Measurements from ENCODE around the gene GNG7.
"Not testable (repeated sequence)": the region's sequence is repeated elsewhere in the genome, so short reads cannot be mapped to it uniquely, and the experiment has no call there.

GNG7 gene

GRCh38 chr19:2591537-2592291 lies 110.8 kb downstream of the GNG7 start:
- DNase-seq: no peak

- no peak for DNase-seq
Observed at GRCh38 chr19:2590630-2591399, 111.7 kb downstream of the GNG7 start.

GRCh38 chr19:2589441-2589840 lies 113.1 kb downstream of the GNG7 start:
- DNase-seq: no peak

DNA sequence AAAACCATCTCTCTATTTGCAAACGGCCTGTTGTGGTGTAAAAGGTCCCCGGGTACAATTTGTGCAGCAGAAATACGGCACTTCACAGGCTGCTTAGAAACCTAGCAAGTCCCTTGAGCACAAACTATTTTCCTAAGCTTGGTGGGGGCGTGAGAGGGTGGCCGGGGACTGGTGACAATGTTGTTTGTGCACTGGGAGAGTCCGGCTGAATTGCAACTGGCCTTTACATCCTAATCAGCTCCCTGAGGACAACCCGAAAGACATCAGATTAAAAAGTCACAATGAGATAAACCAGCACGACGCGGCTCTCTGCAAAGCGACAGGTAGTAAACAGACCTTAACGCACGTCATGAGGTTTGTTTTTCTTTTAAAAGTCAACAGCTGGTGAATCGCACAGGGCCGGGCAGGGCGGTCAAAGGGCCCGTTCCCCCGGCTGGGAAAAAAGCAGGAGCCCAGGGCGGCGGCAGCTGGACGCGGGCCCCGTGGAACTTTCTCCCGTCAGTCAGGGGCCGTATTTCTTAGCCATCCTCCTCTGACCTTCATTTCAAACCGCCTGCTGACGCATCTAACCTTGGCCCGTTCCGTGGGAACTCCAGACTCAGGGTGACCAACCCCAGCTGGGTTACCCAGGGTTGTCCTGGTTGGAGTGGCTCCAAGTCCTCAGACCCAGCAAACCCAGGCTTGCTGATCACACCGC lies 114.3 kb downstream of the GNG7 start:
- no peak for DNase-seq

DNA sequence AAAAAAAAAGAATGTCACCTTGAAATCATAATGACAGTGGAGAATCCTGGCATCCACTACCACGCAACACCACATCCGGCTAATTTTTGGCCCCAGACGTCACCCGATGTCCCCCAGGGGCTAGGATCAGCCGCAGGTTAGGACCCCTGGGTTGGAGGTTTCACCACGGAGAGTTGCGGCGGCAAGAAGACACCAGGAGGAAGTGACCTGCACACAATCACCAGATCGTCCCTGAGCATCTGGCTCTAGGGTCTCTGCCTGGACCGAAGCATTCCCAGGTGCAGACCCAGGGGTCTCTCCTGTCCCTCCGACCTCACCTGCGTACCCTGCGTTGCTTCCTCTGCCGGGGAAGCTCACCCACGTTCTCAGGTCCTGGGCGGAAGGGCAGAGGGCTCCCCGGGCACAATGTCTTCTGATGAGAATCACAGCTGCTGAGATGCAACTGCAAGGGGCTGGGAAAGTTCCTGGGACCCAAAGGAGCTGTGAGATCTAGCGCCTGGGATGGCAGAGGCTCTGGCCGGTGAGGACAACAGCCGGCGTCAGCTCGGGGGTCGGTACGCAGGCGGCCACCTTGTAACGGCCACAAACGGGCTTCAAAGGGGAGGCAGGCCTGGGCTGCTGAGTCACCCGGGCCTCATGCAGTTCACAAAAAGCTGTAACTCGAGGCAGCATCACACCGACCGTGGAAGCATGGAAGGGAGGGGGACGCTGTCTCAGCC lies 115.3 kb downstream of the GNG7 start:
- peak; percentile 86 for DNase-seq

DNA sequence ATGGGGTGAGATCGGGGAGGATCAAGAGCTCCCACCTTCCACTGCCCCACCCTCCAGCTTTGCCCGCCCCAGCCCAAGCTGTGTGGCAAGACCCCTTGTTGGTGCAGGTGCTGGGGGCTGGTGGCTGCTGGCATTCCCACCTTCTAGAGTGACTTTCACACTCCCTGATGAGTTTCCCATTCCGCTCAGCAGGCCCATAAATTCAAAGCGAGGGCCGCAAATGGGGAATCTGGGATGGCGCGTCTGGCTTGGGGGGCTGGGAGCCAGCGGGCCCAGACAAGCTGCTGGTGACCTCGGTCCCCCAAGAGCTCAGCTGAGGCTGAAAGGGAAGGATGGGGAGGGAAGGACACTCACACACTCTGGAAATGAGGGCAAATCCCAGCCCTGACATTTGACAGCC lies 116.3 kb downstream of the GNG7 start:
- no peak for DNase-seq

GRCh38 chr19:2584002-2584401 lies 118.5 kb downstream of the GNG7 start:
- DNase-seq: no peak

- DNase-seq: no peak
Observed at GRCh38 chr19:2582984-2583956, 119.2 kb downstream of the GNG7 start.

GRCh38 chr19:2580396-2580795 lies 122.1 kb downstream of the GNG7 start:
- not testable (repeated sequence) for DNase-seq

GRCh38 chr19:2579678-2580280 lies 122.7 kb downstream of the GNG7 start:
- DNase-seq: no peak

DNA sequence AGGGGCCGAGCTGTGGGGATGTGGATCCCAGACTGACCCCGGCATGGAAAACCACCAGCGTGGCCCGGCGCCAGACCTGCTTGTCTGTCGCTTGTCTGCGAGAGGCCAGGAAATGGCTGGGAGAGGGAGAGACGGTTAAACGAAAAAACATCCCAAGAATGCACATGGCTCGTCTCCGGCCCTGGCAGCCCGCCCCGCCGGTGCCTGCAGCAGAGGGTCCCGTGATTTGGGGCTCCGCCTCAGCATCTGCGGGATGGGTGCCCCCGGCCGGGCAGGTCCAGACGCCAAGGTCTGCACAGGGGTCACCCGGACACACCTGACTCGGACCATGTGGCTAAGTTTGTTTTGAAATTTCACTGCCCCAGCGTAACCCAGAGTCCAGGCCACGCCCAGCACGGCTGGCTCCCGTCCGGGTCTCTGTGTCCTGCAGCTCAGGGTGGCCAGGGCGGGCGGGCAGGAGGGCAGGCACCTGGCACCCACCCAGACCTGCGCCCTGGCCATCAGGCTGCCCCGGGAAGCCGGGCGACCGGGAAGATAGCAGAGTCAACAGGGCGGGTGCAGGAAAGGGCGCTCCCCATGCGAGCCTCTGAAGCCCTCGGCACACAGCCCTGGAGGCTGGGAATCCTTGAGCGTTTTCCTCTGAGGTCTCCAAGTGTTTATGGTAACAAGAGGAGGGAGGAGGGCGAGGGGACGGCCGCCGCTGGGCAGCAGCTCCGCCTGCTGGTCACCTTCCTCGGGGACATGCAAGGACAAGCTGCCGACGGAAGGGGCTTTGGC lies 123.4 kb downstream of the GNG7 start:
- peak; percentile 97 for DNase-seq

DNA sequence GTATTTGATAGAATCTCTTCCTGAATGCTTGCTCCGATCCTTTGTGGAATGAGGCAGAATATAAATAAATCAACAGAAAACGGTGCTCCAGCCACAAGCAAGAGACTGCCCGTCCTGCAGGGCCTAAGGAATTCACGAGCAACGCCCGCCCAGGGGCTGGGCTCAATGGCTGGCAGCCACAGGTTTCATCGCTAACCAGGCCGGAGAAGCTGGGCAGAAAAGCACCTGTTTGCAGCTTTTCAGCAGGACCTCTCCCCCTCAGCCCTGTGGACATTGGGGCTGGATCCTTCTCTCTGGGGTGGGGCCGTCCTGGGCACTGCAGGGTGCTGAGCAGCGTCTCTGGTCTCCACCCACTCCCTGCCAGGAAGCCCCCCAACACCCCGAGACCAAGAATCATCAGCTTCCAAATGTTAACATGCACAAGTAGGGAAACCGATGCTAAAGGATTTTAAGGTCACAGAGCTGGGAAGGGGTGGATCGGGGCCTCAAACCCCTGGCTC lies 124.1 kb downstream of the GNG7 start:
- peak; percentile 81 for DNase-seq

GRCh38 chr19:2577722-2578335 lies 124.7 kb downstream of the GNG7 start:
- no peak for DNase-seq

DNA sequence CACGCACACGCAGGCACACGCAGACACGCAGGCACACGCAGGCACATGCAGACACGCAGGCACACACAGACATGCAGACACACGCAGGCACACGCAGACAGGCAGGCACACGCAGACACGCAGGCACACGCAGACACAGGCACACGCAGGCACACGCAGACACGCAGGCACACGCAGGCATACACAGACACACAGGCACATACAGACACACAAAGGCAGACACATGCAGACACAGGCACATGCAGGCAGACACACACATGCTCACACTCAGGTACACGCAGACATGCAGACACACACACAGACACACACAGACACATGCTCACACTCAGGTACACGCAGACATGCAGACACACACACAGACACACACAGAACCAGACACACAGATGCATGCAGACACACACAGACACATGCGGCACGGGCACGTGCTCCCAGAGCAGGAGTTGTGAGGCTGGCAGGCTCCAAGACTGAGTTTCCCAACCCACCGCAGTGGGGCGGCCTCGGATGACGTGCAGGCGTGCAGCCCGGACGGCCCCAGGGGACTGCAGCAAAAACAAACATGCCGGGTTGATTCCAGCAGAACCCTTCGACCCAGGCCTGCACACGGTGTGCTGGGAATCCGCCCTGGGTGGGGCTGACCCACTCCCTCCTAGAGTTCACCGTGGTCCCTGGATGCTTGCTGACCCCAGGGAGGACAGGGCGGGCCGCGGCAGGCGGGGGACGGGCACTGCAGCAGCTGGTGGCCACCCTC lies 126.6 kb downstream of the GNG7 start:
- peak; percentile 65 for DNase-seq

- no peak for DNase-seq
Observed at GRCh38 chr19:2574971-2575630, 127.4 kb downstream of the GNG7 start.

DNA sequence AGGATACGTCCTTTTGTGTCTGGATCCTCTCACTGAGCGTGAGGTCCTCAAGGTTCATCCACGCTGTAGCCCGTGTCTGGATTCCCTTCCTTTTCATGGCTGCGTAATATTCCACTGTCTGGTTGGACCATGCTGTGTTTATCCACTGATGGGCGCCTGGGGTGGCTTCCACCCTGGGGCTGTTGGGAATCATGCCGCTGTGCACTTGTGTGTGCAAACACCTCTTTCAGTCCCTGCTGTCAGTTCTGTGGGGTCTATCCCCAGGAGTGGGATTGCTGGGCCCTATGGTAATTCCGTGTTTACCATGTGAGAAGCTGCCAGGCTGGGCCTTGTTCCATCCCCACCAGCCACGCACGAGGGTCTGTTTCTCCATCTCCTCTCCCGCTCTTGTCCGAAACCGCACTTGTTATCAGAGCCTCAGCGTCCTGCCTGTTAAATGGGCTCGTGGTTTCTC lies 128.0 kb downstream of the GNG7 start:
- DNase-seq: no peak

DNA sequence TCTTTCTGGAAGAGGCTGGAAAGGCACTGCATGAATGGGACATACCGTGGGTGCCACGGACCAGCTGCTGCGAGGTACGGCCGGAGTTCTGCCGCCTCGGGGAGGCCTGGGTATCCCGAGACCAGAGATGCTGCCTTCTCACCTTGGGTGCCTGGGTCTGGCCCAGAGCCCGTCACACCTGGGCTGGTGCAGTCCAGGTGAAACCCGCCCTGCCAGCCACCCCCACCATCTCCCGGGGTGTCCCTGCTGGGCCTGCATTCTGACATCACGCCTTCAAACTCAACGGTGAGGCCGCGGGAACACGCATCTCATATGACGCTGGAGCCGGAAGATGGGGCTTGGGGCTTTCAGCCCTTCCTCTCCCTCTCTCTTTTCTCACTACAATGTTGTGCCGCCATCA lies 128.6 kb downstream of the GNG7 start:
- DNase-seq: no peak

- not testable (repeated sequence) for DNase-seq
Observed at GRCh38 chr19:2572152-2572551, 130.3 kb downstream of the GNG7 start.
